K562 (cell line): ENCODE data around the gene STX2. TPM values are rescaled to one million over a fixed set of nuclear protein-coding genes. Genes with fewer than 3 reads are reported as not detected.

Source experiments
- ATAC-seq: fragments of 200-7000 bp; cut with Tn5 transposase; 3 replicates; pipeline ENCODE4 v1.9.1; 2020; ENCODE audit warnings: moderate library complexity
- BruUV-seq: library from RNA; stranded (reverse); fragments of 400-500 nt; replicated peaks from 2 replicates; lab custom pipeline; 2021; lab: Mats Ljungman, UMichigan
- CTCF ChIA-PET: fragments of 300-600 bp; formaldehyde crosslinking; extraction: SDS; loops from one replicate; lab custom pipeline; 2021; ENCODE audit warnings: low intra/inter-chr PET ratio; lab: Yijun Ruan, JAX
- POLR2A ChIA-PET: fragments of 300-600, 350-650 bp; sonication (Branson Sonifier 250); formaldehyde crosslinking; extraction: SDS; loops from one replicate; lab custom pipeline; 2021; ENCODE audit warnings: antibody characterized with exemption, inconsistent platforms; lab: Yijun Ruan, JAX
- DNase-seq, 4 experiments: peaks; one replicate each; pipeline versions ENCODE4 v3.0.0 to v3.0.0-alpha.2; 2011 to 2018; ENCODE audit warnings: low spot score in 3 of 4, mixed read lengths in 3 of 4; ENCODE audit errors: extremely low read depth in 1 of 4
- FAIRE-seq: peaks from 2 replicates; lab custom pipeline; 2011; peaks lifted over from hg19 to GRCh38; lab: Jason Lieb, UNC
- H2AFZ ChIP-seq: 2 replicates; pipeline ENCODE4 v1.6.0; 2011; ENCODE audit warnings: low read depth, low read length, control low read depth, inconsistent platforms
- H3K27ac ChIP-seq: fragments of 200-600 bp; 3 replicates; pipeline ENCODE4 v1.8.0; 2011; ENCODE audit warnings: low read depth, mild to moderate bottlenecking, control low read depth, inconsistent platforms, low read length, moderate library complexity, mixed read lengths; ENCODE audit errors: extremely low read depth
- H3K27me3 ChIP-seq, 2 experiments: fragments of 300-600 bp in 1 of 2; 2 replicates in 1 of 2; 3 replicates in 1 of 2; pipeline versions ENCODE4 v1.6.0 to v1.8.0; 2011; ENCODE audit warnings: inconsistent platforms in 2 of 2, low read length in 2 of 2, mild to moderate bottlenecking in 1 of 2, mixed read lengths in 1 of 2, moderate library complexity in 1 of 2; ENCODE audit not compliant: control insufficient read depth in 2 of 2, insufficient read depth in 2 of 2
- H3K36me3 ChIP-seq: fragments of 300-600 bp; 3 replicates; pipeline ENCODE4 v1.8.0; 2011; ENCODE audit warnings: mild to moderate bottlenecking, low read length, inconsistent platforms; ENCODE audit not compliant: control insufficient read depth, insufficient read depth
- H3K4me1 ChIP-seq, 2 experiments: fragments of 200-600 bp in 1 of 2; replicated peaks in 1 of 2; 2 replicates in 1 of 2; 3 replicates in 1 of 2; pipeline versions ENCODE4 v1.5.1 to v1.8.0; 2011; ENCODE audit warnings: inconsistent platforms in 2 of 2, low read length in 2 of 2, mild to moderate bottlenecking in 1 of 2, mixed read lengths in 1 of 2, moderate library complexity in 1 of 2; ENCODE audit not compliant: control insufficient read depth in 2 of 2, insufficient read depth in 2 of 2
- H3K4me2 ChIP-seq: 2 replicates; pipeline ENCODE4 v1.6.1; 2011; ENCODE audit warnings: low read length, control low read depth, inconsistent platforms, mixed read lengths; ENCODE audit not compliant: insufficient read depth
- H3K4me3 ChIP-seq: fragments of 200-600 bp; sonication (generic), shearing (Covaris generic); 2 replicates; pipeline ENCODE4 v1.5.1; 2016; ENCODE audit warnings: control low read depth, inconsistent platforms
- H3K79me2 ChIP-seq: fragments of 200-600 bp; 3 replicates; pipeline ENCODE4 v1.8.0; 2011; ENCODE audit warnings: low read length, inconsistent platforms; ENCODE audit not compliant: control insufficient read depth, insufficient read depth
- H3K9ac ChIP-seq, 2 experiments: 2 replicates each; pipeline versions ENCODE4 v1.6.0 to v1.6.1; 2011; ENCODE audit warnings: low read depth in 2 of 2, low read length in 2 of 2, control low read depth in 1 of 2, inconsistent platforms in 1 of 2, mild to moderate bottlenecking in 1 of 2, mixed read lengths in 1 of 2; ENCODE audit not compliant: insufficient read depth in 1 of 2
- H3K9me1 ChIP-seq: one replicate; pipeline ENCODE4 v1.6.0; 2011; ENCODE audit warnings: inconsistent platforms, mild to moderate bottlenecking, low read length, moderate library complexity; ENCODE audit not compliant: control insufficient read depth, insufficient read depth
- H3K9me3 ChIP-seq: replicated peaks from 2 replicates; pipeline ENCODE4 v1.5.1; 2011; ENCODE audit warnings: low read depth, low read length, inconsistent platforms; ENCODE audit not compliant: control insufficient read depth, insufficient read depth
- H4K20me1 ChIP-seq: replicated peaks from 2 replicates; pipeline ENCODE4 v1.6.1; 2011; ENCODE audit warnings: low read length, inconsistent platforms, mixed read lengths; ENCODE audit not compliant: control insufficient read depth, insufficient read depth
- CEBPB ChIP-seq: fragments of 450-650 bp; IDR thresholded peaks from 2 replicates; pipeline ENCODE4 v1.6.1; 2016; ENCODE audit warnings: missing genetic modification characterization, missing compliant biosample characterization
- CEBPG ChIP-seq, 3 experiments: fragments of 200-800 bp in 1 of 3; sonication (Bioruptor generic) in 1 of 3; sonication (generic) in 1 of 3; formaldehyde crosslinking in 1 of 3; IDR thresholded peaks in 2 of 3; conservative IDR thresholded peaks in 1 of 3; 2 replicates each; pipeline versions ENCODE4 v1.6.1 to v1.8.0; 2016 to 2022; ENCODE audit warnings: missing compliant biosample characterization in 2 of 3, missing genetic modification characterization in 2 of 3, mild to moderate bottlenecking in 1 of 3, missing genetic modification reagents in 1 of 3
- ELK1 ChIP-seq: sonication (generic); formaldehyde crosslinking; IDR thresholded peaks from 2 replicates; pipeline ENCODE4 v1.8.1; 2022; ENCODE audit warnings: missing genetic modification reagents
- ETV1 ChIP-seq: fragments of 450-650 bp; conservative IDR thresholded peaks from 2 replicates; pipeline ENCODE4 v1.6.1; 2016; ENCODE audit warnings: missing genetic modification characterization, control low read depth, low read depth, missing compliant biosample characterization
- FIP1L1 ChIP-seq: fragments of 200-400 bp; formaldehyde crosslinking; IDR thresholded peaks from 2 replicates; pipeline ENCODE4 v1.6.1; 2018; ENCODE audit warnings: mild to moderate bottlenecking, low read depth, low read length; ENCODE audit not compliant: poor library complexity, severe bottlenecking
- ILK ChIP-seq: fragments of 450-650 bp; IDR thresholded peaks from 2 replicates; pipeline ENCODE4 v1.6.1; 2016; ENCODE audit warnings: missing genetic modification characterization, low read depth, mild to moderate bottlenecking, missing compliant biosample characterization, moderate library complexity, borderline replicate concordance
- MECOM ChIP-seq: fragments of 250-450 bp; sonication (Bioruptor Pico); IDR thresholded peaks from 2 replicates; pipeline ENCODE4 v1.8.0; 2022; ENCODE audit warnings: inconsistent platforms
- MYNN ChIP-seq, 2 experiments: sonication (generic); formaldehyde crosslinking in 1 of 2; IDR thresholded peaks; 2 replicates each; pipeline versions ENCODE4 v1.5.0 to v1.6.1; 2016 to 2020; ENCODE audit warnings: antibody characterized with exemption in 1 of 2, missing genetic modification reagents in 1 of 2
- POLR2A ChIP-seq: fragments of 450-650 bp; conservative IDR thresholded peaks from 2 replicates; pipeline ENCODE4 v1.6.1; 2016
- RBM25 ChIP-seq: fragments of 200-400 bp; formaldehyde crosslinking; IDR thresholded peaks from 2 replicates; pipeline ENCODE4 v1.6.1; 2018; ENCODE audit warnings: low read length, low read depth, moderate library complexity; ENCODE audit not compliant: severe bottlenecking
- RFX1 ChIP-seq: fragments of 450-650 bp; IDR thresholded peaks from 2 replicates; pipeline ENCODE4 v1.6.1; 2016; ENCODE audit warnings: mild to moderate bottlenecking, moderate library complexity
- SMAD1 ChIP-seq: fragments of 150-350 bp; IDR thresholded peaks from 2 replicates; pipeline ENCODE4 v1.6.1; 2014; ENCODE audit warnings: low read length, low read depth; ENCODE audit not compliant: partially characterized antibody
- SUPT5H ChIP-seq: fragments of 450-650 bp; IDR thresholded peaks from 2 replicates; pipeline ENCODE4 v1.6.1; 2016
- TCF7 ChIP-seq: sonication (generic); IDR thresholded peaks from 2 replicates; pipeline ENCODE4 v1.6.1; 2016; ENCODE audit warnings: antibody characterized with exemption, borderline replicate concordance
- TEAD2 ChIP-seq: fragments of 450-650 bp; IDR thresholded peaks from 2 replicates; pipeline ENCODE4 v1.6.1; 2016; ENCODE audit warnings: missing genetic modification characterization, control low read depth, missing compliant biosample characterization
- YBX1 ChIP-seq: fragments of 450-650 bp; IDR thresholded peaks from 2 replicates; pipeline ENCODE4 v1.7.1; 2016; ENCODE audit warnings: mild to moderate bottlenecking
- ZNF311 ChIP-seq: fragments of 250-450 bp; sonication (Bioruptor Pico); IDR thresholded peaks from 2 replicates; pipeline ENCODE4 v1.4.0; 2020; ENCODE audit warnings: mild to moderate bottlenecking, moderate library complexity
- WGBS: fragments of 100-300 bp; shearing (Covaris generic); methylation state at CpG from one replicate; pipeline ENCODE4 v1.1.6; 2016; ENCODE audit warnings: low coverage, mixed read lengths; ENCODE audit not compliant: insufficient coverage; ENCODE audit errors: missing lambda C conversion rate; 5-methylcytosine and 5-hydroxymethylcytosine counted together
- in situ Hi-C: fragments of 300-500 bp; cut with MboI; formaldehyde crosslinking; loops from 4 replicates; pipeline ENCODE4 v1.15.0; 2018; ENCODE audit warnings: inconsistent platforms, mixed read lengths
- intact Hi-C: fragments of 100-400 bp; cut with micrococcal nuclease; formaldehyde crosslinking; loops from 2 replicates; pipeline ENCODE4 v1.14.2; 2022
- polyA plus RNA-seq, 8 experiments: library from polyadenylated mRNA; depleted of rRNA in 4 of 8; stranded (reverse) in 5 of 8; unstranded in 3 of 8; fragments of >200 nt; fragmentation: Nextera tagmentation in 2 of 8; fragmentation: Illumina TruSeq in 1 of 8; extraction: Ambion mirVana in 2 of 8; extraction: Trizol in 1 of 8; gene quantifications; 2 replicates each; pipeline versions ENCODE4 v1.2.1 to v1.2.3, GENCODE V29; 2011 to 2014; ENCODE audit warnings: inconsistent platforms in 1 of 8, missing spikeins in 1 of 8
- total RNA-seq, 7 experiments: library from RNA; depleted of rRNA in 6 of 7; stranded (reverse); fragments of >200 nt in 6 of 7; fragmentation: Illumina TruSeq in 2 of 7; extraction: Trizol in 2 of 7; gene quantifications; 2 replicates each; pipeline versions ENCODE4 v1.2.1 to v1.2.3, GENCODE V29; 2011 to 2021; ENCODE audit warnings: low replicate concordance in 1 of 7

The STX2 gene
- total and polyA plus RNA-seq, 9 of the 15 experiments (the other 6 are each of a cell fraction or from before 2014, with no cell fraction given) = 22.2 to 54.6 (median 30.8) TPM

DNA sequence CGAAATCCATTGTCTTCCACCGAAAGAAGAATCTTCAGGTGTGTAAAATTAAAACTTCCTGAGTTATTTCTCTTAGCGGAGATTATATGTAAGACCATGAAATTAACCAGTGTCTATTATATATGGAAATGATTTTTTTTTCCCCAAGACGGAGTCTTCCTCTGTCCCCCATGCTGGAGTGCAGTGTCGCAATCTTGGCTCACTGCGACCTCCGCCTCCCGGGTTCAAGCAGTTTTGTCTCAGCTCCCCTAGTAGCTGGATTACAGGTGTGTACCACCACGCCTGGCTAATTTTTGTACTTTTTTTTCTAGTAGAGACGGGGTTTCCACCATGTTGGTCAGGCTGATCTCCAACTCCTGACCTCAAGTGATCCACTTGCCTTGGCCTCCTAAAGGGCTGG is 35.6 kb upstream of the STX2 start:
- ATAC-seq (no peak), DNase-seq (no peak), FAIRE-seq (no peak)
- BruUV-seq = no TSS peak
- ChIA-PET POLR2A (interaction anchor here (1.3 to 1.9 kb wide), 2 partner anchors 11 to 17 kb away, joined by 3 to 7 read pairs; no protein-coding TSS in a partner anchor), CTCF (no interaction called here)
- Histone ChIP-seq H2AFZ (no peak overlapping the region), H3K9me1 (no peaks in the 10 kb centered on the region), H3K36me3 (peaks cover 51% of the 10 kb centered on the region), H4K20me1 (peaks cover 8% of the 10 kb centered on the region), H3K9ac (peak overlapping the region; percentile 74 to 97; a peak in 3 of 4 replicates), H3K9me3 (no peaks in the 10 kb centered on the region), H3K4me2 (peak overlapping the region; percentile 96), H3K79me2 (peaks cover 51% of the 10 kb centered on the region), H3K4me3 (peak overlapping the region; percentile 81; the same call in 1 of the 2 replicates), H3K27ac (peak overlapping the region; percentile 27; the same call in 2 of the 3 replicates), H3K4me1 (peaks cover 34 to 36% of the 10 kb centered on the region in 2 experiments; a peak in 4 of 5 replicates), H3K27me3 (no peaks in the 10 kb centered on the region)
- in situ Hi-C loops = no loop called here
- intact Hi-C loops = no loop called here
- 79% methylated on average over 10 of the region's 10 CpGs for WGBS
- no peak for TF ChIP-seq SMAD1
- TF ChIP-seq ILK (tag) = no peak
- TF ChIP-seq ETV1 (tag) = no peak
- no peak for TF ChIP-seq MECOM (CRISPR knock-in tag)
- TF ChIP-seq CEBPG (CRISPR knock-in tag; IDR thresholded peaks at IDR 0.05) = no peak
- peak in 1 of 2 experiments; percentile 29; a peak in 1 of 4 replicates for TF ChIP-seq CEBPG (tag; conservative IDR thresholded peaks at IDR 0.05 in 1 of 2, IDR thresholded peaks at IDR 0.05 in 1 of 2)
- TF ChIP-seq FIP1L1 = no peak
- no peak for TF ChIP-seq RFX1
- peak; percentile 58; the same call in 1 of the 2 replicates for TF ChIP-seq POLR2A
- TF ChIP-seq RBM25 = no peak
- no peak for TF ChIP-seq TCF7
- TF ChIP-seq TEAD2 = no peak
- no peak for TF ChIP-seq MYNN (IDR thresholded peaks at IDR 0.05)
- no peak for TF ChIP-seq MYNN (CRISPR knock-in tag; IDR thresholded peaks at IDR 0.05)
- 0 out of 2 replicates have a peak, but pooled peaks have one; percentile 39 for TF ChIP-seq SUPT5H
- TF ChIP-seq ZNF311 = no peak
- TF ChIP-seq YBX1 = no peak
- no peak for TF ChIP-seq ELK1 (CRISPR knock-in tag)
- TF ChIP-seq CEBPB (tag) = peak; percentile 85
